HG02884 (cell line): ENCODE measurements around the gene KDM5D.

ENCODE experiments used
- ATAC-seq: cut with Tn5 transposase; IDR thresholded peaks from one replicate; pipeline ENCODE4 v1.9.1; 2021; ENCODE audit warnings: mild to moderate bottlenecking, moderate library complexity; ENCODE audit not compliant: unreplicated experiment

The KDM5D gene

DNA sequence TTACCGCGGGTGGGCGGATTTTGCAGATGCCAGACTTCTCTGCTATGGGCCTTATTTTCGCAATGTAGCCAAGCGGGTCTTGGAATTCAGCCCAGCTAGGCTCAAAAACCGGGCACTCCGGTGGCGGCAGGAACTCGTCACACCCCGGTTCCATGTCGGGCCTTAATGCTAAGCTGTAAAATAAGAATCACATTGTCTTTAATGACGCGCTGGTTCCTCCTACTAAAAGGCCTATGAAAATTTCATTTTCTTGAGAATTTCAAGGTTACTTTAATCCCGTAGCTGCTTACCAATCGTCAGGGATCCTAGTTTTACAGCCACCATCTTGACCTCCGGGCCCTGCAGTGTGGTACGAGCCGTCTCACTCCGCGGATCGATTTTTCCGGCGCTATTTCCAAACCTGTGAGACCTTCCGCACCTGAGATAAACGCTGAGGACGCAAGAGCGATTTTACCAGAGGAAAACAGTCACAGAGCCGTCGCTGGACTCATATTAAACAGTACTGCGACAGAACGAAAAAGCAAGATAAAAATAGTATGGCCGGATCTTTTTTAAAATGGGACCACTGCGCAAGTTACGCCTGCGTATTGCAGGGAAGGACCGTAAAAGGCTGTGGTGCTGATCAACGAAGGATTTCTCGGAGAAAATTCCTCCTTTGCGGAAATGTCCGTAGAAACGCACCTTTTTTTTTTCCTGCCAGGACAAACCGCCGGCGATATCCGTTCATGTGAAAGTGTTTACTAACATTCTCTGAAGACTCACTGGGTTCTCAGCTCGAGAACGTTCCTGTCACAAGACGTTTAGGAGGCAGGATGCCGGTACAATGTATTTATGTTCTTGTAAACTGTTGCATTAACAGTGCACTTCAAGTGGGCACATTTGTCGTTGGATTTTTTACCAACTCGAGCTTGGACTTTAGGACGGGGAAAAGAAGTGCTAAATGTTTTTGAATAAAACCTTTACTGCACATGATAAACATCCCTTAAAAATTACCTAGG, at the start of gene KDM5D:
KDM5D (minus strand) TSS at position 346 of the 998 bp plus-strand sequence; CDS start at position 154, 192 bp downstream.
- ATAC-seq, result peak; percentile 72

DNA sequence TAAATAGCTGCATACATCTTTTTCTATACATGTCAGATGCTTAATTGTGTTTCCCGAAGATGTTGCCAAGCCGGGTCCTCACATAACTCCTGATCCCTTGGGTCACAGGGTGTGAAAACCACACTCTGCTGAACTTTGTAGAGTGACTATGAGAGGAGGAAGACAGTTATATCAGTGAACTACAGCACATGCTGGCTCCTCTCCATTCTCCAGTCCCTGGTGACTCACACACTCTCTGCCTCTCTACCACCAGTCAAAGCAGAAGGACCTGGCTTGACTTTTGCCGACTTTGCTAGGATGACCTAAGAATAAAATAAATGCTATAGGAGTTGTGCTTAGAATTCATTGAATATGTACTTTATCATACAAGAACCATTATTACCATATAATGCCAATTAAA, 23.8 kb upstream of the KDM5D start:
- ATAC-seq, result no peak

DNA sequence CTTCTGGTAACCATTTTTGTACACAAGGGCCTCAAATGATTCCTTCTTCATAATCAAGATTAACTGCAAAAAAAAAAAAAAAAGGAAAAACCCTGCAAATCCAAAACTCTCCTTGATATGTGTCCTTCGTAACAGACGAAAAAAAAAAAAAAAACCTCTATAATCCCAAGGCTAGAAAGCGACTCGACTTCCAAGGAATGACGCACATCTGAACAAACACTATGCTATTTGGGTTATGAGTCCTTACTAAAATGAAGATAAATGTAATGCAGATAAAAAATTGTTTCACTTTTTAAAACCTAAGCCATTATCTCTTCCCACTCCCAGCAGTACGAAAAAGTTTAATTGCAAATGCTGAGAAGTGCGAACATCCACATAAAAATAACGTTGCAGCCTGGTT, 1.2 kb downstream of the KDM5D start:
- no peak for ATAC-seq

DNA sequence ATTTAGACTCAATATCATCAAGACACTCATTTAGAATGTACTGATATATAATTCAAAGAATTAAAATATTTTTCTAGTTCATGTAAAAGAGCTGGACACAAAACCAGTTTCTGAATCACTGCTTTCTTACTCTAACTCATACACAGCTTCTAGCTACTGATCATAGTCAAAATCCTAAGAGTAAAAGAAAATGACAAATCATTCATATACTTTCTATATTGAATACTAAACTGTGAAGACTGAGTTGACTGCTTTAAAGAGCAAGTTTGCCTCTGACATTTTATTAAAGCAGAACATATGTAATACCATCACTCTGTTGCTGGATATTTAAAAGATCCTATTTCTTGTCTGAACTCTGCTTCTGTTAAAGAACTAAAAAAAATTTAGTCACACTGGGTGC, 2.4 kb downstream of the KDM5D start:
- no peak for ATAC-seq

DNA sequence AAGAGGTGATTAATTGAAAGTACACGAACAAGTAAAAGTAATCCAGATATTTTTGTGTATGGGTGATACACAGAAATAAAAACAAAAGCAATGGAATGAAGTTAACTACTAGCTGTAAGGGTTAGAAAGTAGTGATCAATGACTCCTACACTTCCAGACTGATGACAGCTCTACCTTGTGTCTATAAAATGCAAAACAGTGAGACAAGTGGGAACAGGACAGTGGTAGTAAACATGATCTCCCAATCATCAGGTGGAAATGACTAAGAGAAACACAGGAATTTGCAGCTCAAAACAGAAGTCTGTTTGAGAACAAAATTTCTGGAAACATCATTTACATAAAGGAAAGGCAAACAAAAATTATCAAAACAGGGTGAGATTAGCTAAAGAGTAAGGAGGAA, 10.1 kb downstream of the KDM5D start:
- ATAC-seq, result no peak

DNA sequence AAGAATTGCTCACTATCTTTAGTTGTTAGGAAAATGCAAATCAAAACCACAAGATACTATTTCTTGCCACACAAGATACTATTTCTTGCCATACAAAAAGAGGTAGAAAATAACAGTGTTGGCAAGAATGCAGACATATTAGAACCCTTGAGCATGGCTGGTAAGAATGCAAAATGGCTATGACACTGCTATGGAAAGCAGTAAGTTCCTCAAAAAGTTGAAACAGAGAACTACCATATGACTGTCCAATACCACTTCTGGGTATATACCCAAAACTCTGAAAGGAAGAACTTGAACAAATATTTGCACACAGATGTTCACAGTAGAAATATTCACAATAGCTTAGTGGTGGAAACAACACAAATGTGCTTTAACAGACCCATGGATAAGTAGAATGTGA, 26.6 kb downstream of the KDM5D start:
- peak; percentile 93 for ATAC-seq

DNA sequence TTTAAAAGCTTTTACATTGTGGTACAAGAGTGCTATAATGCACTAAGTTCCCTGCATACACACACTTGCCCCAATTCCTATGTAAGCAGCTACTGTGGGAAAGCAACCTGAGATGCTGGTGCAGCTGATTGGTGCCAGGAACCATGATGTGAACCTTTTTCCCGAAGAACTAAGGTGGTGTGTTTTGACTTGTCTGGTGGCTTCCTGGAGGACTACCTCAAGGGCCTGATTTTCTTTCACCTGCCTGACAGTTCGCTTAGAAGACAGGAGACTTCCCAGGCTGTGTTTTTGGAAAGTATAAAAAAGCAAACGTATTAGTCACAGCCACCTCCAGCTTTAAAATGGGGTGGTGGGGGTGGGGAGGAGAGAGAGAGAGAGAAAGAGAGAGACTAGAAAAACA, 27.4 kb downstream of the KDM5D start:
- ATAC-seq, result no peak

DNA sequence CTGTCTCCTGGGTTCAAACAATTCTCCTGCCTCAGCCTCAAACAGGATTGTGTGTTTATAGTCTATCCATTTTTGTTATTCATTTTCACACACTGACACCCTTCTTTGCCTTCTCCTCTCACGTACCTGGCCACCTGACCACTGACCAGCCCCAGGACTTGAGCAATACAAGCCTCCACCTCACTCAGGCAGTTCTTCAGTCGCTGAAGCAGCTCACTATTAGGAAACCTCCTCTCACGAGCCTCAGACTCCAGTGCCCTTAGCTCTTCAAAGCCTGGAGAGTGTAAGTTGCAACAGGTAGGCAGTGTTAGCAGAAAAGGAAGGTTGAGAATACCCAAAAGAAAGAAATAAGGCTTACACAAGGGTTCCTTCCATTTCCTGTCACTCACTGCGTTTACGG, 29.3 kb downstream of the KDM5D start:
- no peak for ATAC-seq

DNA sequence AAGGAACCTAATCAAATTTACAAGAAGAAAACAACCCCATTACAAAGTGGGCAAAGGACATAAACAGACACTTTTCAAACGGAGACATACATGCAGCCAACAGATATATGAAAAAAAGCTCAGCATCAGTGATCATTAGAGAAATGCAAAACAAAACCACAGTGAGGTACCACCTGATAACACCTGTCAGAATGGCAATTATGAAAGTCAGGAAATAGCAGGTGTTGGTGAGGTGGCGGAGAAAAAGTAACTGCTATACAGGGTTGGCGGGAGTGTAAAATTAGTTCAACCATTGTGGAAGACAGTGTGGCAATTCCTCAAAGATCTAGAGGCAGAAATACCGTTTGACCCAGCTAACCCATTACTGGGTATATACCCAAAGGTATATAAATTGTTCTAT, 31.1 kb downstream of the KDM5D start:
- ATAC-seq, result no peak

DNA sequence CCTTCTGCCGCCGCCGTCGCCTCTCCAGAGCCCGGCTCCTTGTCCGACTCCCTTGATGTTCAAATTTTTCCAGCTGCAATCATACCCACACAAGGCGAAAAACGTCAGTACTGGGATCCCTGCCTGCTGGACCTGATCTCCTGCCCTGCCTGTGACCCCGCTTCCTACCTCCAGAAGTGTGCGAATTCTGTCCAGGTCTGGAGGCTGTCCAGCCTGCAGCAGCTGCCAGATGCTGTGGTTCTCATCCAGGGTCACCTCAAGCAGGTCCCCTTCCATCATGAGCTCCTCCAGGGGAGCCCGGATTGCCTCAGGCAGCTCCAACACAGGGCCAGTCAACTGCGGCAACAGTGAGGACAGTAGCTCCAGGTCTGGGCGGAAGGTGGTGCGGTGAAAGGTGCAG, 38.3 kb downstream of the KDM5D start:
- no peak for ATAC-seq

DNA sequence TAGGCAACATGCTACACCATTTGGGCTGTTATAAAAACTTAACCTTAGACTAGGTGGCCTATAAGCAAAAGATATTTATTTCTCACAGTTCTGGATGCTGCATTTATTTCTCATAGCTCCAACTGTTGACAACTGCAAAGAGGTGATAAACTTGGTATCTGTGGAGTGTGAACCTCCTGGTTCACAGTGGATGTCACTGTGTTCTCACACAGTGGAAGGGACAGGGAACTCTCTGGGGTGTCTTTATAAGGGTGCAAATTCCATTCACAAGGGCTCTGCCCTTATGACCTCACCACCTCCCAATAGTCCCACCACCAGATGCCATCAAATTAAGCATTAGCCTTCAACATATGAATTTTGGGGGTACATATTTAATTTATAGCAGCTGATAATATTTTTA, 46.0 kb downstream of the KDM5D start:
- no peak for ATAC-seq

DNA sequence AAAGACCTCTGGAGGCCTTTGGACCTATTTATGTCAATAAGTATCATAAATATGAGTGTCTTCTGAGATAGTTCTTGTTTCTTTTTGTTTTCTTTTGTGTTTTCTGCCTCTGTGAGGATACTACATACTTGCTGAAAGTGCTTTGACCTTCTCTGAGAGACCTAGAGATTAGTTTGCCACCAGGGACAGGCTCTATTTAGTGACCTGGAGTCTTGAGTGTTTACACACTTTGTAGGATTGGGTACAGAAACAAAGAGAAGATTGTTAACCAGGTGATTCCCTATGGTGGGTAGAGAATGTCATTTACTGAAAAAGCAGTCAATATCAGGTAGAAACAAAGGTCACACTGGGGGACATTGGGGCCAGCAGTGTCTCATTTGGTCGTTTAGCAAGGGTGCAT, 63.7 kb downstream of the KDM5D start:
- ATAC-seq, result no peak
